Left kidney (tissue), 2 donors: ENCODE results near the gene TSLP. TPM values are rescaled to one million over a fixed set of nuclear protein-coding genes. Genes with fewer than 3 reads are reported as not detected.

ENCODE experiments used
- DNase-seq: peaks from one replicate; pipeline ENCODE4 v3.0.0-alpha.2; 2013
- polyA plus RNA-seq: library from polyadenylated mRNA; unstranded; fragments of 120-200 nt; gene quantifications from one replicate; pipeline ENCODE4 v1.2.1, GENCODE V29; 2013; ENCODE audit not compliant: insufficient read length

Gene TSLP
- polyA plus RNA-seq, 1 donor: 0.10 TPM

- DNase-seq: no peak
Measured at GRCh38 chr5:111095982-111096381, 24.5 kb downstream of the TSLP start.

- no peak for DNase-seq
Measured at GRCh38 chr5:111099058-111099778, 27.7 kb downstream of the TSLP start.

DNA sequence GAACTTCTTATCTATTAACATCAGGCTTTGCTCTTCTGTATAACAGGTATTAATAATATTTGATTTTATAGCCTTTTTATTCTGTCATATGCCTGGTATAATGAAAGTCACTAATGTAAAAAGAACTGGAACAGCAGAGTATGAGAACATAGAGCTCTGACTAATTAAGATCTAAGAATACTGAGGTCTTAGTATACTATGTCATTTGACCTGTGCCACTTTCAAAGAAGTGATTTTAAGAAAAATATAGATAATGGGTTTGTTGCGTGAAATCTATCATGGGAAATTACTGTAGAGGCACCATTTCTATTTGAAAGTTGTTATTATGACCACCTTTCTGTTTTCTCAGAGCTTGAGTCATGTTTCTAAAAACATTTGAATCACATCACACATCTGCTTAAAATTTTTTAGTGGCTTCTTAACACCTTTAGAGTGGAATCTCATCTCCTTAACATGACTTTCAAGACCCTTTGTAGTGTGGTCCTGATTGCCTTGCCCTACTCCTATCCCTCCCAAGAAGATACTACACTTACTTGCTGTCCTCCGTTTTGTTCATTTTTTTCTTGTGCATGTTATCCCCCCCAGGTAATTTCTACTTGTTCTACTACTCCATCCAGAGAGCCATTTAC lies 34.9 kb downstream of the TSLP start:
- DNase-seq: no peak

DNA sequence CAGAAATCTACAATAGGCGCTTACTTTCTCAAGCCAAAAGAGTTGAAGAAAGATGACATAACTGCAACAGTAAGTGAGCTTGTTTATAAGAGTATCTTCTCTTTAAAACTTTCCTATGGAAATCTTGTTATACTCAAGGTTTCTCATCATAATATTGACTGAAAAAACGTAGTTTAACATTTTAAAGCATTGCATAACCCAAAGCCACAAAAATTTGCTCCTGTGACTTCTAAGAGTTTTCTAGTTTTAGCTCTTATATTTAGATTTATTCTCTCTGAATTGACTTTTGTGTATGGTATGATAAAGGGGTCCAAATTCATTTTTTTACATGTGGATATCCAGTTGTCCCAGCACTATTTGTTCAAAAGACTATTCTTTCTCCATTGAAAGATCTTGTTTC lies 35.9 kb downstream of the TSLP start:
- no peak for DNase-seq

DNA sequence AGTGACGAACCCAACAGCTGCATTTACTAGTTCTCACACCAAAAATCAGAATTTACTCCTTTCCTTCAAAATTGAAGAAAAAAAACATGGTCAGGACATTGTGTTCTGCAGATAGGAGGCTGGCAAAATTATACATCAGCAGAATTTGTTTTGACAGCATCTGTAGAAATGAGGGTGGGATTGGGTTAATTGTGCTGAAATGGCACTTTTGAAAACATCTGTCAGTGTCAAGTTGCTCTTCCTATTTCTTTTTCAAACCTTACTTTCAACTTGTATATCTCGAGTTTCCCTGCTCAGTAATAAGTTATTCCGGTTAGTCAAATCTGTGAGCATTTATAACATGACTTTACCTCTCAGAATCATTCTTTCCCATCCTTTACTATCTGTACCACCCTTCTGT lies 40.4 kb downstream of the TSLP start:
- no peak for DNase-seq

DNA sequence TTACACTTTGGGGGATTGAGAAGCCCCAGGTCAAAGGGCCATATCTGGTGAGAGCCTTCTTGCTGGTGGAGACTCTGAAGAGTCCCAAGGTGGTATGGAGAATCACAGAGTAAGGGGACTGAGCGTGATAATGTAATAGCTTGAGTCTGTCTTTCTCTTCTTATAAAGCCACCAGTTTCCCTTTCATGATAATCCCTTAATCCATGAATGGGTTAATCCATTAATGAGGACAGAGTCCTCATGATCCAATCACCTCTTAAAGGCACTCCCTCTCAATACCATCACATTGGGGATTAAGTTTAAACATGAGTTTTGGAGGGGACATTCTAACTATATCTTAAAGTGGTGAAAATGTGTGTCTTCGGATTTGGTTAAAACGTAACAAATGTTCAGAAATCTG lies 42.2 kb downstream of the TSLP start:
- DNase-seq: no peak

- no peak for DNase-seq
Measured at GRCh38 chr5:111115229-111115628, 43.7 kb downstream of the TSLP start.

- DNase-seq: no peak
Measured at GRCh38 chr5:111116550-111116949, 45.0 kb downstream of the TSLP start.

GRCh38 chr5:111117136-111117535 lies 45.6 kb downstream of the TSLP start:
- no peak for DNase-seq

GRCh38 chr5:111119221-111119620 lies 47.7 kb downstream of the TSLP start:
- no peak for DNase-seq

DNA sequence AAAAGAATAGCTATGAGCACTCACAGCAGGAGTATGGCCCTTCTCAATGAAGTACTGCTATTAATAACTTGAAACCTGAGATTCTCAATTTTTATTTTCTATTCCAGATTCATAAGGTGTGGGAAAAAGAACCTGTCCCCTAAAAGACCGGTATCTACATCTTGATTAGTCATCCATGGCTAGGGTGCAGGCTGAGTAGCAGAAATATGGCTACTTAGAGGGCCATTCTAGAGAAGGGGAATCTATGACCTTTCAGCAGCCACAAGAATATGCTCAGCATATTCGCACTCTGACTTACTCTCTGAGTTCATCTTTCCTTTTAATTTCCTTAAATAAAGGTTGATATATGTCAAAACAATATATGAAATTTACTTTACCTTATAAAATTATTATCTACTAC lies 48.3 kb downstream of the TSLP start:
- DNase-seq: no peak

- DNase-seq: no peak
Measured at GRCh38 chr5:111120911-111121310, 49.4 kb downstream of the TSLP start.

- no peak for DNase-seq
Measured at GRCh38 chr5:111121926-111122325, 50.4 kb downstream of the TSLP start.

GRCh38 chr5:111122398-111122797 lies 50.9 kb downstream of the TSLP start:
- no peak for DNase-seq

DNA sequence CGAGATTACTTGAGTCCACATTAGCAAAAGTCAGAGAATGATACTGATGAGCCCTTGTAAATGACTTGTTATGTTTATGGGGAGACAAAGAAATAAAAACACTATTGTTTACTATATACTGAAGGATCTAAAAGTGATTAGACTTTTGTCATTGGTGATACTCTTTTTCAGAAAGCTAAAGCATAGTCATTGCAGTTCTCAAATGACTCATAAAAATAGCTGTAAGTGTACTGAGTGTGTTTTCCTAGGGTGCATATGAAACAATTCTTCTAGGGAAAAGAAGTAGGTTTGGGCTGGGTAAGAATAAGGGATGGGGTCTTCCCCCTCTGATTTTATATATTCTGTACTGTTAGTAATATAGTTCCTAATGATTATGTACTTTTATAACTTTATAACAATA lies 53.3 kb downstream of the TSLP start:
- DNase-seq: no peak

- no peak for DNase-seq
Measured at GRCh38 chr5:111126896-111127295, 55.4 kb downstream of the TSLP start.

Other genes with a start within 250 kb of the TSLP start
- 36.1 TPM for gene WDR36, start 20.6 kb downstream of the TSLP start, polyA plus RNA-seq
- 6.1 TPM for gene CAMK4, start 152.7 kb downstream of the TSLP start, polyA plus RNA-seq